ENCODE results near the gene VTI1A. TPM values are rescaled to one million over a fixed set of nuclear protein-coding genes. Genes with fewer than 3 reads are reported as not detected.
"Not testable (repeated sequence)": the region's sequence is repeated elsewhere in the genome, so short reads cannot be mapped to it uniquely, and the experiment has no call there.

Gene VTI1A
- total and polyA plus RNA-seq, 8 donors: 7.3 to 20.2 (median 11.6) TPM

DNA sequence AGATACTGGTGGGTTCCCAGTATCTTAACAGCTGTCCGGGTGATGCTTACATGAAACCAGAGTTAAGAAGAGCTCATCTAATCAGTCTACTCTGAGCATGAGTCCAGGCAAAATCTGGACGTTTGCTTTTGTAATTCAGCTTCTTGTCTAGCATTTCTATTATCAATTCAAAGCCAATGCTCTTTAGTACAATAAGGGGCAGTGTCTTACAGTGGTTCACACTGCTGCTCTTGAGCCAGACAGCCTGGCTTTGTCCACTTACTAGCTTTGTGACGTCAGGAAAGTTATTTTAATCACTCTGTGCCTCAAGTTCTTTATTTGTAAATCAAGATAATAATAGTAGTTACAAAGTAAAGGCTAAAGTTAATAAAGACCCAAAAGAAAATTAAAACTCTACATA is 275.7 kb downstream of the VTI1A start:
- Histone ChIP-seq H3K36me3 (no peaks in the 10 kb centered on the region), H3K27ac (no peak overlapping the region), H3K4me3 (no peak overlapping the region), H3K27me3 (no peaks in the 10 kb centered on the region), H3K4me1 (peaks cover under 1 to 2% (median 2%) of the 10 kb centered on the region in 3 donors), H3K9me3 (no peaks in the 10 kb centered on the region)
- WGBS, 2 donors: 56 to 63% methylated on average over 3 of the region's 3 CpGs
- FAIRE-seq (no peak), DNase-seq (no peak), ATAC-seq (no peak)
- TF ChIP-seq, protein P1, sequence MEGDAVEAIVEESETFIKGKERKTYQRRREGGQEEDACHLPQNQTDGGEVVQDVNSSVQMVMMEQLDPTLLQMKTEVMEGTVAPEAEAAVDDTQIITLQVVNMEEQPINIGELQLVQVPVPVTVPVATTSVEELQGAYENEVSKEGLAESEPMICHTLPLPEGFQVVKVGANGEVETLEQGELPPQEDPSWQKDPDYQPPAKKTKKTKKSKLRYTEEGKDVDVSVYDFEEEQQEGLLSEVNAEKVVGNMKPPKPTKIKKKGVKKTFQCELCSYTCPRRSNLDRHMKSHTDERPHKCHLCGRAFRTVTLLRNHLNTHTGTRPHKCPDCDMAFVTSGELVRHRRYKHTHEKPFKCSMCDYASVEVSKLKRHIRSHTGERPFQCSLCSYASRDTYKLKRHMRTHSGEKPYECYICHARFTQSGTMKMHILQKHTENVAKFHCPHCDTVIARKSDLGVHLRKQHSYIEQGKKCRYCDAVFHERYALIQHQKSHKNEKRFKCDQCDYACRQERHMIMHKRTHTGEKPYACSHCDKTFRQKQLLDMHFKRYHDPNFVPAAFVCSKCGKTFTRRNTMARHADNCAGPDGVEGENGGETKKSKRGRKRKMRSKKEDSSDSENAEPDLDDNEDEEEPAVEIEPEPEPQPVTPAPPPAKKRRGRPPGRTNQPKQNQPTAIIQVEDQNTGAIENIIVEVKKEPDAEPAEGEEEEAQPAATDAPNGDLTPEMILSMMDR (IDR thresholded peaks at IDR 0.05): no peak
- intact Hi-C loops (cut with DNase I): no loop called here

DNA sequence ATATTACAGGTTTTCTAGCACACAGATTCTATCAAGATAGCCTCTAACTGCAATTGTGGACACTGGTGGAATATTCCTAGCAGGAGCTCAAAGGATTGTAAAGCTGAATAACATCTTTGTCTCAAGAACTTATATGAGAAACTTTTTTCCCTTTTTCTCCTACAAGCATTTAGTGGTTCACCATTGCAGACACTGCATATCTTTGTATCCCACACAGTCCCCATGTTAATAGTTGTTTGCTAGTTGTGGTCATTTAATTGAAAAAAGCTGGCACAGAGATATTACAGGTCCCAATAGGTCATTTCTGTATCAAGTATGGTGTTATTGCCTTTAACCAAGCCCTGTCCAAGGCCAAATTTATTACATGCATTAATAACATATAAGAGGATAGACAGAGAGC is 276.9 kb downstream of the VTI1A start:
- DNase-seq (no peak), FAIRE-seq (no peak), ATAC-seq (no peak)
- Histone ChIP-seq H3K4me1 (peaks cover 11 to 14% (median 13%) of the 10 kb centered on the region in 3 donors), H3K27ac (no peak overlapping the region), H3K9me3 (no peaks in the 10 kb centered on the region), H3K36me3 (no peaks in the 10 kb centered on the region), H3K27me3 (no peaks in the 10 kb centered on the region), H3K4me3 (no peak overlapping the region)
- TF ChIP-seq, protein P1 (IDR thresholded peaks at IDR 0.05): no peak
- intact Hi-C loops (cut with DNase I): no loop called here

DNA sequence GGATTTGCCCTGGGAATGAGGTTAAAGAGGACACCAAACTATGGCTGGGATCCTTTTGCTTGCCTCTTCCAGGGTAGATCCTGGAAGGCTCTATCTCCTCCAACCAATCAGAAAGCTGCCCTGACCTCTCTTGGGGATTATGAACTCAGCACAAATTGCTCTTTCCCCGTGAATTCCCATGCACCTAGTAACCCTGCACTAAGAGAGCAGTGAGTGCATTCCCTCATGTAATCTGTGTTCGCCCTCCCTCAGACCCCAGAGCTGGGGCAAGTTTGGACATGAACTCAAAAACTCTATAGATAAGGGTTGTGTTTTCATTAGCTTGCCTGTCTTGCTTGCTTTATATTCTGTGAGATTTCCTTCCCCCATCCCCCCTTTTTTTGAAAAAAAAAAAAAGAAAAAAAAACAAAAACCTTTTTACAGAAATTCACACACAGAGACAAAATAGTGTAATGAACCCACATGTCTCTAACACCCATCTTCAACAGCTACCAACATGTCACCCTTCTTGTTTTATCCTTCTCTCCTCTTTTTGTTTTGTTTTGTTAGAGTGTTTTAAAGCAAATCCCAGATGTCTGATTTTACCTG is 277.5 kb downstream of the VTI1A start:
- no peak overlapping the region for H3K4me3 ChIP-seq
- 84 to 90% methylated on average over 2 of the region's 2 CpGs for WGBS, 2 donors
- no peak for DNase-seq
- H3K27me3 ChIP-seq: no peaks in the 10 kb centered on the region
- no peaks in the 10 kb centered on the region for H3K36me3 ChIP-seq
- TF ChIP-seq, protein P1 (IDR thresholded peaks at IDR 0.05): no peak
- no peaks in the 10 kb centered on the region for H3K9me3 ChIP-seq
- FAIRE-seq: no peak
- H3K4me1 ChIP-seq: peaks cover 14 to 20% (median 14%) of the 10 kb centered on the region in 3 donors
- intact Hi-C loops (cut with DNase I): no loop called here
- H3K27ac ChIP-seq: no peak overlapping the region
- ATAC-seq: no peak

DNA sequence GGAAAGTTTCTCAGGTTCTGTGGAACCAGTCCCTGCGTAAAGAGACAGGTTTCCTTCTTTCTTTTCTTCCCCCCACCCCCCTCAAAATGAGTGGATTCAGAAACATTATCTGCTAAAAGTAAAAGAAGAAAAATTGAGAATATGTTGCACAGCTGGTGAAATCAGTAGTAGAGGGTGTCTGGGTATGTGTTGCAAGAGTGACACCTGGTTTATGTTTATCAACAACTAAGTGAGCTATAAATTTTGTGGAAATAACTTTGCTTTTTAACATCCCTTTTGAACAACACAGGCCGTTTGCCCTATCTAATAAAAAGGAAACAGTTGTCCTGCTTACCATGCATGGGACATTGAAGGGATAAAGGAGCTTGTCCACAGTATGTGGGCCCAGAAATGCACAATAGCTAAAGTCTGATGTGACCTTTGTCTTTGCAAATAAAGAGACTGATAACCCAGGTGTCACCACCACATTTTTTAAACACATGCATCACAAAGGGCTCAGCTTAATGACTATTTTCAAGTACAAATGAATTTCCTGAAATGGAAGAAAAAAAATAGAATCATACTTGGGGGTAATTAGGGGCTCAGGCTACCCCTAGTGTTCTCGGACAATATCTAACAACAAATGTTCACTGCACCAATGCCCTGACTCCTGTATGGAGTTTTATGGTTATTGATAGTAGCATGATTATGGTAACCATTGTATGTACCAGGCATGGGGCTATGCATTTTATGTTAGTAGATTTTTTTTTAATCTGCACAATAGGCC is 281.3 kb downstream of the VTI1A start:
- no peaks in the 10 kb centered on the region for H3K36me3 ChIP-seq
- H3K27me3 ChIP-seq: no peaks in the 10 kb centered on the region
- no peak for DNase-seq
- no peak overlapping the region for H3K4me3 ChIP-seq
- ATAC-seq: peak; percentile 38 to 77 (median 74)
- no peak for FAIRE-seq
- TF ChIP-seq, protein P1 (IDR thresholded peaks at IDR 0.05): no peak
- 31 to 36% methylated on average over 3 of the region's 3 CpGs for WGBS, 2 donors
- peaks cover 14 to 25% (median 25%) of the 10 kb centered on the region in 3 donors for H3K4me1 ChIP-seq
- H3K9me3 ChIP-seq: no peaks in the 10 kb centered on the region
- peak overlapping the region in 3 of 4 donors; percentile 30 to 51 (median 42) for H3K27ac ChIP-seq
- intact Hi-C loops (cut with DNase I): no loop called here

DNA sequence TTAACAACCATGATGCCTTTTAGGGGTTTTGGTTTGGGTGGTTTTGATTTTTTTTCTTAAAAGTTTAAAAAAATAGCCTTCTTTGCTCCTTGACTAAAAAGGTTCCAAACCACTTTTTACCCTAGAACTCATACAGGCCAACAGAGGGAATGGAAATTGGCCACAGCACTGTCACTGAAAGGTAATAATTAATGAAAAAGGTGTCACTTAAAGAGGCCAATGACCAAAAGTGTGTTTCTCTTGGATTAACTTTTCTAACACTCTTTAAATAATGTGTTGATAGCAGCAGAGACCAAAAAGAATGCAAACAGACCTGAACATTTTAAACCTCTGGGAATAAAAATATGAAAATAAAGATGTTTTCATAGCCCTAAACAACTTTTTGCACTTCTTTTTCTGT is 282.0 kb downstream of the VTI1A start:
- H3K27ac ChIP-seq: peak overlapping the region in 3 of 4 donors; percentile 30 to 51 (median 42)
- no peak for DNase-seq
- intact Hi-C loops (cut with DNase I): no loop called here
- no peaks in the 10 kb centered on the region for H3K36me3 ChIP-seq
- no peaks in the 10 kb centered on the region for H3K27me3 ChIP-seq
- ATAC-seq: peak; percentile 79 to 91 (median 90)
- no peaks in the 10 kb centered on the region for H3K9me3 ChIP-seq
- H3K4me1 ChIP-seq: peaks cover 14 to 25% (median 25%) of the 10 kb centered on the region in 3 donors
- TF ChIP-seq, protein P1 (IDR thresholded peaks at IDR 0.05): no peak
- H3K4me3 ChIP-seq: no peak overlapping the region
- no peak for FAIRE-seq

DNA sequence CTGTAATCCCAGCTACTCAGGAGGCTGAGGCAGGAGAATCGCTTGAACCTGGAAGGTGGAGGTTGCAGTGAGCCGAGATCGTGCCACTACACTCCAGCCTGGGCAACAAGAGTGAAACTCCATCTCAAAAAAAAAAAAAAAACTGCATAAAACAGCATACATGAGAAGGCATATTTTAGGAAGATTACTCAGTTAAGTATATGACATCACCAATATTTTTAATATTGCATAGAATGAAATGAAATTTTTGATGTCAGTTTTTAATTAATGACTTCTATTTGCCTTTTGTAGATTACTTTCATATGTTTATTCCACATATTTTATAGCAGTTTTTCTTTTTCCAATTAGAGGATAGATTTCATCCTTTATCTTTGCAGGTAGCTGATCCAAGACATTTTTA is 284.4 kb downstream of the VTI1A start:
- H3K27ac ChIP-seq; ATAC-seq; H3K9me3 ChIP-seq; H3K27me3 ChIP-seq; DNase-seq; H3K36me3 ChIP-seq; intact Hi-C loops (cut with DNase I); H3K4me3 ChIP-seq: not testable (repeated sequence)
- FAIRE-seq: peak; percentile 9
- peaks cover 18 to 25% (median 25%) of the 10 kb centered on the region in 3 donors for H3K4me1 ChIP-seq
- WGBS, 2 donors: 95% methylated on average over 3 of the region's 3 CpGs

Data from pancreas (tissue), 10 donors.